K562 treated with DMSO at 1 percent for 4 hours (cell line): Measurements from ENCODE around the gene AHNAK2. TPM values are rescaled to one million over a fixed set of nuclear protein-coding genes. Genes with fewer than 3 reads are reported as not detected.

Experiments used
- total RNA-seq: library from RNA; unstranded; fragments of 300-600 nt; gene quantifications from 2 replicates; pipeline ENCODE4 v1.2.3, GENCODE V29; 2022; ENCODE audit not compliant: insufficient read depth

Gene AHNAK2
- total RNA-seq, result 0.12 TPM in 1 of 2 replicates, not detected in the other

DNA sequence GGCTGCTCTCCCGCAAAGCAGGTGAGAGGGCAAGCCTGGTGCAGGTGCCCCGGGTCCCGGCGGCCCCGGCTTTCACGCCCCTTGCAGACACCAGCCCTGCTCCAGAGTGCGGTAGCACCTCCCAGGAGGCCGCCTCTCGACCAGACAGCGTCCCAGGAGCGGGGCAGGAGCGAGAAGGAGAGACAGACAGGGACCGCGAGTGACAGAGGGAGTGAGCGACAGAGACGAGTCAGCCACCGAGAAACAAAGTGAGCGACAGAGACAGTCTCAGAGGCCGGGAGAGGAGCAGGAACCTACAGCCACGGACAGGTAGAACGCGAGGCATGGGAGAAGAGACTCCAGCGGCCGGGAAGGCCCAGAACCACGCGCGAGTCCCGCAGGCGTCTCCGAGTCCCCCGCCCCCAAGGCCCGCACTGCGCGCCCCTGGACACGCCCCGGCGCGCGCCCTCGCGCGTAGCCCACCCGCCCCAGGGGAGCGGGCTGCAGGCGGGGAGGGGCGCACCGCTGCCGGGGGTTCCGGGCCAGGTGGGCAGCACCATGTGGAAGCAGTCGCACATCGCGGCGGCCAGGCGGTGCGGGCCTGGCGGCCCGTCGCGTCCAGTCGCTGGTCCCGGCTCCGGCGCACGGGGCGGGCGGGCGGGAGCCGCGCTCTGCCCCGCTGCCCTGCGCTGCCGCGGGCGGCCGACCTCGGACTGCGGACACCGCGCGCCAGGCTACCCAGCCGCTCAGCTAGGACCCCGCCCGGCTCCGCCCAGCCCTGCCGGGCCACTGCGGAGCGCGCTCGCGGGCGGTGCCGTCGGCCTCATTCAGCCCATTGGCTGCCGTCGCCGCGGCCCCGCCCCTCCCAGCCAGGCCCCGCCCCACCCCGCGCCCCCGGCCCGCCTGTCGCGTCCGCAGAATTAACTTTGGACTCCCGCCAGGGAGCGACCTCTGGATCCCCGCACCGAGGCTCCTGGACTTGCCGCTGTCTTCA is at the start of gene AHNAK2:
AHNAK2 (minus strand) TSS at position 694 of the 973 bp plus-strand sequence; CDS start at position 557, 137 bp downstream.

DNA sequence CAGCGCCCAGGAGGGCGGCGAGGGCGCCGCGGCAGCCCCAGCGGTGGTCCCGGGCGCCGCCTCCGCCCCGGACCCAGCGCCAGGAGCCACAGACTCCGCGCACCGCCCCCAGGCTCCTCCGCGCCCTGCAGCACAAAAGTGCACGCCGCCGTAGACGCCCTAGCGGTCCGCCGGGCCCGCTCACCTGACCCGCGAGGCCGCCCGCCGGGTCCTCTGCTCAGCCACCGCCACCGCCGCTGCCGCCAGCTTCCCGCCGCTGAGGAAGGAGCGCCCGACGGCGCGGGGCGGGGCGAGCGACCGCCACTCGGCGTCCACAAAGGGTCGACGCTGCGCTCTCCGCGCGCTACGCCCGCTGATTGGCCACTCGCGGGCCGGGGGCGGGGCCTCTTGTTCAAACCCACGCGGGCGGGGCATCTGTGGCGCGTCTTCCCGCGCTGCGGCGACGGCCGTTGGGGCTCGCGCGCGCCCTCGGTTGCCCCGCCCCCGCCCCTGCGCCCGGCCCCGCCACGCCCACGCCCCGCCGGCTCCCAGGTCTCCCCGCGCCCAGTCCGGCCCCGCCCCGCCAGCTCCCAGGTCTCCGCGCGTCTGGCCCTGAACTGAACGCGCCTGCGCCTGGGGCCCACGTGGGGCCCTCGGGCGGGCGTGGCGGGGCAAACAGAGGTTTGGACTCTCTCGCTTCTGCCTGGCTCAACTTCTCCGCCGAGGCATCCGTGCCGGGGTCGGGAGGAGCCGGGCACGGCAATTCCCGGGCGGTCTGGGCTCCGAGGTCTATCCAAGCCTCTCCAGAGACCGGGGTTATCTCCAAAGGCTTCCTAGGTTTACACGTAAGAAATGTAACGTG is 42.9 kb upstream of the AHNAK2 start, which contains the start of gene CDCA4:
CDCA4 (minus strand) TSS at position 269 of the 841 bp plus-strand sequence. CDS start 9,154 bp downstream, outside the sequence.

DNA sequence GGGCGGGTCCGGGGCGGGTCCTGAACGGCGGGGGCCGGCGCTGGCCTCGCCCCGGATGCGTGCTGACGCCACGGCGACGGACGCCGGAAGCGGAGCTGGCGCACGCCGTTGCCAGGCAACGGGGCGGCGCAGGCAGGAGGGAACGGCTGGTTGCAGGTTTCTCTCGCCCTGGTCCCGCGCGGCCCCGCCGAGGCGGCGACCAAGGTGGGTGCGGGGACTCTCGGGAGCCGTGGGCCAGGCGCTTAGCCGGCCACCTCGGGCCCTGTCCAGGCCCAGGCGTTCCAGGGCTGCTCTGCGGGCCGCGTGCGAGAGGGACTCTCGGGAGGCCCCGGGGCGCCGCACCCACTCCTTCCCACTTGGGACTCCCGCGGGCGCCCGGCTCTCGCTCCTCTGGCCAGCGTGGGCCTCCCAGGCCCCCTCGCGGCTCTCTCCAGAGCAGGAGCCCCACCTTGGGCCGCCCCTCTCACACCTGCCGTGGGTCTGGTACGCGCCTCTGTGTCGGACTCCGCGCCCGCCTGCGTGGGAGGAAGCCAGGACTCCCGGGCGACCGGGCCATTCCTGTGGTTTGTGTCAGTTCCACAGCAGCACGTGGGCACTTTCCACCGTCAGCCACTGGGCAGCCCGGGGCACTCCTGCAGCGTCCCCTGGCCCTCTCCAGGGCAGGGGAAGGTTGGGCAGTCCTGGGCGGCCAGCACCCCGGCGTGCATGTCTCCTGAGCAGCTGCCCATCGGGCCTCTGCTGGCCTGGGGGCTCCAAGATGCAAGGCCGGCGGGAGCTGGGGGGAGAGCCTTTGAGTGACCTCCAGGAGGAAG is 7.7 kb upstream of the AHNAK2 start, which contains the start of gene CLBA1:
CLBA1 (plus strand) TSS at position 114 of the 812 bp plus-strand sequence; CDS start at position 758, 644 bp downstream.

DNA sequence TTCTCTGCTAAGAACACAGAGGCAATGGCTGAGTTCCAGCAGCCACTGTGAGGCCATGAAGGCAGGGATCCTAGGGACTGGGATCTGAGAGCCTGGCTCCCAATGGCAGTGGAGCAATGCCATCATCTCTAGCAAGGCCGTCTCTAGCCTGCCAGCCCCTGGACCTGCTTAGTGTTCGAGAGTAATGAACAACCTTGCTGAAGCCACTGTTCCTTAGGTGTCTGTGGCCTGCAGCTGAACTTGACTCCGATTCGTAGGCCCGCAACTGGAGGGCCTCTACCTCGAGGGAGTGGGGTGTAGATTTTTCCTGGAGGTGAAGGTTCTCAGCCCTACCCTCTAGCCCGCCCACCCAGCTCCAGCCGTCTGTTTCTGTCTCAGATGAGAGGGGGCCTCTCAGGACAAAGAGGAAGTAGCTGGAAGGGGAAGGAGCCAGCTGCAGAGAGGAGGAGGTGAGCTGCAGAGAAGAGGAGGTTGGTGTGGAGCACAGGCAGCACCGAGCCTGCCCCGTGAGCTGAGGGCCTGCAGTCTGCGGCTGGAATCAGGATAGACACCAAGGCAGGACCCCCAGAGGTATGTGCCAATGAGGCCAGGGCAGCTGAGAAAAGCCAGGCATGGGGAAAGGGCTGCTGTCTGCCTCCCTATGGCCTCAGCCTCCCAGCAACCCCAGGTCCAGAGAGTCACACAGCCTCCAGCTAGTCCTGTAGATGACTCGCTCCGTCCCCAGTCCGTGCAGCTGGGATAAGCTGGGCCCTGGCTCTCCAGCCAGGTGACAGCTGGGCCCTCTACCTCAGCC is 53.6 kb downstream of the AHNAK2 start, which contains the start of gene PLD4:
PLD4 (plus strand) TSS at position 459 of the 793 bp plus-strand sequence. CDS start 2,262 bp downstream, outside the sequence.

Other genes with a start within 250 kb of the AHNAK2 start
- 115 and 126 TPM in 2 replicates for gene SIVA1, start 225.2 kb downstream of the AHNAK2 start, total RNA-seq
- gene AKT1, start 182.6 kb downstream of the AHNAK2 start, total RNA-seq, result 102 and 123 TPM in 2 replicates
- gene ZBTB42, start 177.3 kb downstream of the AHNAK2 start, total RNA-seq, result 3.1 and 4.1 TPM in 2 replicates
- 6.7 and 6.8 TPM in 2 replicates for gene CEP170B, start 113.1 kb downstream of the AHNAK2 start, total RNA-seq
- gene PLD4, start 53.5 kb downstream of the AHNAK2 start, total RNA-seq, result 3.9 TPM in 1 of 2 replicates, not detected in the other
- gene CLBA1, start 7.4 kb upstream of the AHNAK2 start, total RNA-seq, result 1.5 and 1.7 TPM in 2 replicates
- 29.5 and 31.6 TPM in 2 replicates for gene CDCA4, start 42.7 kb upstream of the AHNAK2 start, total RNA-seq
- 1.8 and 2.3 TPM in 2 replicates for gene GPR132, start 87.1 kb upstream of the AHNAK2 start, total RNA-seq
- 9.5 and 16.0 TPM in 2 replicates for gene JAG2, start 190.4 kb upstream of the AHNAK2 start, total RNA-seq
- 20.7 and 45.7 TPM in 2 replicates for gene NUDT14, start 202.9 kb upstream of the AHNAK2 start, total RNA-seq